ENCODE measurements around the gene CYP2B6. TPM values are rescaled to one million over a fixed set of nuclear protein-coding genes. Genes with fewer than 3 reads are reported as not detected.

Gene CYP2B6
- total RNA-seq, 1 experiment from 2014 or later, result not detected

DNA sequence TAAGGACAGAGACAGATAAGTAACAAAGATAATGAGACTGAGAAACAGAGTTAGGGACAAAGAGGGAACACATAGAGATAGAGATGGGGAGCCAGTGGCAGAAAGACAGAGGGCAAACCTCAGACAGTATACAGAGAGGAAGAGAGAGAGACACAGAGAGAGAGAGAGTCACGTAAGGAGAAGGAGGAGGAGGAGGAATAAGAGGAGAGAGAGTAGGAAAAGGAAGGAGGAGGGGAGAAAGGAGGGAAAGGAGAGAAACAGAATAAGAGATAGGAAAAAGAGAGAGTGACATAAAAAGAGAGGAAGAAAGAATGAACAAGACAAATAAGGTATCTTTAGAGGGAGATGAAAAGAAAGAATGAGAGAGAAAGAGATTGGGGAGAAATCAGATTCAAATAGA, 23.6 kb downstream of the CYP2B6 start:
- H3K36me3 Mint-ChIP-seq (ENCODE audit: insufficient read depth, unreplicated experiment), result no peaks in the 10 kb centered on the region
- BruUV-seq (replicated peaks), result no TSS peak
- H3K27ac Mint-ChIP-seq (ENCODE audit: low read depth, unreplicated experiment), result no peak overlapping the region
- H3K27me3 Mint-ChIP-seq (ENCODE audit: insufficient read depth, unreplicated experiment), result peaks cover 91% of the 10 kb centered on the region
- H3K9me3 Mint-ChIP-seq (ENCODE audit: unreplicated experiment), result no peaks in the 10 kb centered on the region
- intact Hi-C loops (cut with micrococcal nuclease), result no loop called here
- DNase-seq (ENCODE audit: unreplicated experiment), result no peak
- CTCF ChIA-PET, result no interaction called here
- POLR2A ChIA-PET, result no interaction called here
- H3K4me3 Mint-ChIP-seq (ENCODE audit: unreplicated experiment), result no peak overlapping the region
- H3K4me1 Mint-ChIP-seq (ENCODE audit: insufficient read depth, unreplicated experiment), result no peaks in the 10 kb centered on the region
- TF ChIP-seq, protein P1, sequence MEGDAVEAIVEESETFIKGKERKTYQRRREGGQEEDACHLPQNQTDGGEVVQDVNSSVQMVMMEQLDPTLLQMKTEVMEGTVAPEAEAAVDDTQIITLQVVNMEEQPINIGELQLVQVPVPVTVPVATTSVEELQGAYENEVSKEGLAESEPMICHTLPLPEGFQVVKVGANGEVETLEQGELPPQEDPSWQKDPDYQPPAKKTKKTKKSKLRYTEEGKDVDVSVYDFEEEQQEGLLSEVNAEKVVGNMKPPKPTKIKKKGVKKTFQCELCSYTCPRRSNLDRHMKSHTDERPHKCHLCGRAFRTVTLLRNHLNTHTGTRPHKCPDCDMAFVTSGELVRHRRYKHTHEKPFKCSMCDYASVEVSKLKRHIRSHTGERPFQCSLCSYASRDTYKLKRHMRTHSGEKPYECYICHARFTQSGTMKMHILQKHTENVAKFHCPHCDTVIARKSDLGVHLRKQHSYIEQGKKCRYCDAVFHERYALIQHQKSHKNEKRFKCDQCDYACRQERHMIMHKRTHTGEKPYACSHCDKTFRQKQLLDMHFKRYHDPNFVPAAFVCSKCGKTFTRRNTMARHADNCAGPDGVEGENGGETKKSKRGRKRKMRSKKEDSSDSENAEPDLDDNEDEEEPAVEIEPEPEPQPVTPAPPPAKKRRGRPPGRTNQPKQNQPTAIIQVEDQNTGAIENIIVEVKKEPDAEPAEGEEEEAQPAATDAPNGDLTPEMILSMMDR (IDR thresholded peaks at IDR 0.05; ENCODE audit: unreplicated experiment), result no peak

DNA sequence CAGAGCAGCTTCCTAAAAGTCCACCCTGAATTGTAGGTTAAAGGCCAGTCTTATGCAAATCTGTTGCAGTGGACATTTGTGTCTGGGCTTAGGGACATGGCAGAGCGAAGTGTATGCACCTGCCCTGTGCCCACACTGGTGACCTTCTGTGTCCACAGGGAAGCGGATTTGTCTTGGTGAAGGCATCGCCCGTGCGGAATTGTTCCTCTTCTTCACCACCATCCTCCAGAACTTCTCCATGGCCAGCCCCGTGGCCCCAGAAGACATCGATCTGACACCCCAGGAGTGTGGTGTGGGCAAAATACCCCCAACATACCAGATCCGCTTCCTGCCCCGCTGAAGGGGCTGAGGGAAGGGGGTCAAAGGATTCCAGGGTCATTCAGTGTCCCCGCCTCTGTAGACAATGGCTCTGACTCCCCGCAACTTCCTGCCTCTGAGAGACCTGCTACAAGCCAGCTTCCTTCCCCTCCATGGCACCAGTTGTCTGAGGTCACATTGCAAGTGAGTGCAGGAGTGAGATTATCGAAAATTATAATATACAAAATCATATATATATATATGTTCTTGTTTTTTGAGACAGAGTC, 25.5 kb downstream of the CYP2B6 start:
- BruUV-seq (replicated peaks), result no TSS peak
- Mint-ChIP-seq H3K36me3 (ENCODE audit: insufficient read depth, unreplicated experiment) (no peaks in the 10 kb centered on the region), H3K4me1 (ENCODE audit: insufficient read depth, unreplicated experiment) (no peaks in the 10 kb centered on the region), H3K9me3 (ENCODE audit: unreplicated experiment) (no peaks in the 10 kb centered on the region), H3K27me3 (ENCODE audit: insufficient read depth, unreplicated experiment) (peaks cover 88% of the 10 kb centered on the region), H3K27ac (ENCODE audit: low read depth, unreplicated experiment) (no peak overlapping the region), H3K4me3 (ENCODE audit: unreplicated experiment) (no peak overlapping the region)
- TF ChIP-seq, protein P1 (IDR thresholded peaks at IDR 0.05; ENCODE audit: unreplicated experiment), result no peak
- ChIA-PET POLR2A (no interaction called here), CTCF (no interaction called here)
- DNase-seq (ENCODE audit: unreplicated experiment), result no peak
- intact Hi-C loops (cut with micrococcal nuclease), result no loop called here

DNA sequence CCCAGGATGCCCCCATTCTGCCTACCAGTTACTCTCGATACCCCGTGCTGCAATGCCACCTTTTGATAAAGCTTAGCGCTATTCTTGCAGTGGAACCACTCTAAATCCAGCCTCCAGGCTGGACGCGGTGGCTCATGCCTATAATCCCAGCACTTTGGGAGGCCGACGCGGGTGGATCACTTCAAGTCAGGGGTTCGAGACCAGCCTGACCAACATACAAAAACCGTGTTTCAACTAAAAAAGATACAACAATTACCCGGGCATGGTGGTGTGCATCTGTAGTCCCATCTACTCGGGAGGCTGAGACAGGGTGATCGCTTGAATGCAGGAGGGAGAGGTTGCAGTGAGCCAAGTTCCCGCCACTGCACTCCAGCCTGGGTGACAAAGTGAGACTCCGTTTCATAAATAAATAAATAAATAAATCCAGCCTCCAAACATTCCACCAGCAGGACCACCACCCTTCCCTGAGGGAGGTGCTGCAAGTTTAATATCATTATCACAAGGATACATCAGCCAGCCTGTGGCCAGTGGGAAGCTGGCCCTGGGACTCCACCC, 27.7 kb downstream of the CYP2B6 start:
- ChIA-PET CTCF (no interaction called here), POLR2A (no interaction called here)
- TF ChIP-seq, protein P1 (IDR thresholded peaks at IDR 0.05; ENCODE audit: unreplicated experiment), result no peak
- BruUV-seq (replicated peaks), result no TSS peak
- Mint-ChIP-seq H3K36me3 (ENCODE audit: insufficient read depth, unreplicated experiment) (no peaks in the 10 kb centered on the region), H3K27ac (ENCODE audit: low read depth, unreplicated experiment) (no peak overlapping the region), H3K4me3 (ENCODE audit: unreplicated experiment) (no peak overlapping the region), H3K27me3 (ENCODE audit: insufficient read depth, unreplicated experiment) (peaks cover 75% of the 10 kb centered on the region), H3K4me1 (ENCODE audit: insufficient read depth, unreplicated experiment) (no peaks in the 10 kb centered on the region), H3K9me3 (ENCODE audit: unreplicated experiment) (no peaks in the 10 kb centered on the region)
- DNase-seq (ENCODE audit: unreplicated experiment), result no peak
- intact Hi-C loops (cut with micrococcal nuclease), result no loop called here

DNA sequence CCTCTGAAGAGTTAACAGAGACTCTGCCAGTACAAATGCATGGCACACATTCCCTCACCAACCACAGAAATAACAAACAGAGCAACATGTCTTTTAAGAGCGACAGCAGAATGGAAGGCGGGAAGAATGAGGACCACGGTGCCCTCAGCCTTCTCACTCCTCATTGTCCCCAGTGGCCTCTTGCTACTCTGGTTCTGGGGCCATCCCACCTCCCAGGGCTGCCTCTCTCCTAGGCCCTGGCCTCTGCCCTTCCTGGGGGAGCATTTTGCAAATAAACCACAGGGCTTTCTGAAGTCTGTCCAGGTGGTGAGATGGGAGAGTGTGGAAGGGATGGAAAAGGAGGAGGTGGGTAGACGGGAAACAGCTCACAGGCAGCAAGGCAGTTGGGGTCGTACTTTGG, 28.3 kb downstream of the CYP2B6 start:
- Mint-ChIP-seq H3K4me3 (ENCODE audit: unreplicated experiment) (no peak overlapping the region), H3K27ac (ENCODE audit: low read depth, unreplicated experiment) (no peak overlapping the region), H3K4me1 (ENCODE audit: insufficient read depth, unreplicated experiment) (no peaks in the 10 kb centered on the region), H3K36me3 (ENCODE audit: insufficient read depth, unreplicated experiment) (no peaks in the 10 kb centered on the region), H3K9me3 (ENCODE audit: unreplicated experiment) (no peaks in the 10 kb centered on the region), H3K27me3 (ENCODE audit: insufficient read depth, unreplicated experiment) (peaks cover 75% of the 10 kb centered on the region)
- intact Hi-C loops (cut with micrococcal nuclease), result no loop called here
- BruUV-seq (replicated peaks), result no TSS peak
- ChIA-PET CTCF (no interaction called here), POLR2A (interaction anchor here (0.7 kb wide), 1 partner anchor 1071 kb away, joined by 3 read pairs; no protein-coding TSS in a partner anchor)
- DNase-seq (ENCODE audit: unreplicated experiment), result no peak
- TF ChIP-seq, protein P1 (IDR thresholded peaks at IDR 0.05; ENCODE audit: unreplicated experiment), result no peak
